ENCODE data around the gene LRRC38. TPM values are rescaled to one million over a fixed set of nuclear protein-coding genes. Genes with fewer than 3 reads are reported as not detected.

Gene LRRC38
- total and polyA plus RNA-seq, 10 of the 15 experiments (the other 5 are each of a cell fraction or from before 2014, with no cell fraction given) = not detected

GRCh38 chr1:13540866-13541265 lies 27.1 kb upstream of the LRRC38 start (continued):
- TF ChIP-seq EZH2 (IDR thresholded peaks at IDR 0.05; ENCODE audit: borderline replicate concordance, control insufficient read depth, low read depth, low read length) (no peak), USF2 (IDR thresholded peaks at IDR 0.05; ENCODE audit: borderline replicate concordance, low read depth, low read length) (no peak)

GRCh38 chr1:13539683-13540082 lies 25.9 kb upstream of the LRRC38 start:
- no TSS peak for BruUV-seq (replicated peaks)
- Histone ChIP-seq H2AFZ (ENCODE audit: control insufficient read depth, low read depth, low read length) (no peak overlapping the region), H3K79me2 (ENCODE audit: control insufficient read depth, insufficient read depth, low read length) (no peaks in the 10 kb centered on the region), H4K20me1 (ENCODE audit: control insufficient read depth, insufficient read depth) (no peaks in the 10 kb centered on the region), H3K36me3 (ENCODE audit: control insufficient read depth in 2 of 2, insufficient read depth in 2 of 2, low read length in 1 of 2) (no peaks in the 10 kb centered on the region), H3K4me3 (no peak overlapping the region), H3K4me1 (ENCODE audit: control insufficient read depth, insufficient read depth, low read length) (no peaks in the 10 kb centered on the region), H3K27ac (ENCODE audit: control insufficient read depth, insufficient read depth) (no peak overlapping the region), H3K27me3 (replicated peaks in 1 of 2; ENCODE audit: control insufficient read depth in 2 of 2, insufficient read depth in 2 of 2, low read length in 1 of 2) (no peaks in the 10 kb centered on the region), H3K9ac (ENCODE audit: control insufficient read depth, insufficient read depth, low read length) (no peak overlapping the region), H3K9me3 (replicated peaks; ENCODE audit: control insufficient read depth, insufficient read depth, low read length) (no peaks in the 10 kb centered on the region), H3K4me2 (ENCODE audit: control insufficient read depth, insufficient read depth) (no peak overlapping the region)
- FAIRE-seq = no peak
- DNase-seq (ENCODE audit: low read depth, low spot score) = no peak
- in situ Hi-C loops (cut with MboI) = no loop called here
- WGBS (ENCODE audit: insufficient coverage, insufficient replicate concordance, low lambda C conversion rate, missing lambda C conversion rate) = 74% methylated on average over 2 of the region's 2 CpGs
- intact Hi-C loops (cut with micrococcal nuclease; ENCODE audit: unreplicated experiment) = no loop called here
- SMC1A ChIA-PET (ENCODE audit: uncharacterized antibody, unreplicated experiment) = no interaction called here
- CTCF ChIA-PET = no interaction called here
- TF ChIP-seq NKRF (conservative IDR thresholded peaks at IDR 0.05) (no peak), NR2C2 (IDR thresholded peaks at IDR 0.05; ENCODE audit: borderline replicate concordance, control insufficient read depth, insufficient read length, low read depth) (no peak), SIN3A (IDR thresholded peaks at IDR 0.05; ENCODE audit: low read depth, low read length) (no peak), CEBPZ (IDR thresholded peaks at IDR 0.05; ENCODE audit: low read depth, low read length) (no peak), ETV6 (conservative IDR thresholded peaks at IDR 0.05 in 1 of 2, IDR thresholded peaks at IDR 0.05 in 1 of 2; ENCODE audit: borderline replicate concordance in 1 of 2, low read depth in 1 of 2) (no peak), ASH2L (IDR thresholded peaks at IDR 0.05; ENCODE audit: borderline replicate concordance, low read depth) (no peak), PKNOX1 (IDR thresholded peaks at IDR 0.05) (no peak), SKIL (IDR thresholded peaks at IDR 0.05; ENCODE audit: low read depth, poor library complexity, severe bottlenecking) (no peak), ZBED1 (IDR thresholded peaks at IDR 0.05; ENCODE audit: borderline replicate concordance) (no peak)
- RAD21 ChIA-PET (ENCODE audit: unreplicated experiment) = no interaction called here
- no peak for ATAC-seq
- POLR2A ChIA-PET = no interaction called here

Data from GM12878 (cell line).